KMS-11 (cell line): ENCODE data around the gene ARHGEF26.

ENCODE experiments used
- H2AFZ ChIP-seq: fragments of 200-600 bp; sonication (generic); 2 replicates; pipeline ENCODE4 v1.6.1; 2016; ENCODE audit warnings: antibody characterized with exemption, mixed run types, low read depth
- H3K27ac ChIP-seq: fragments of 200-600 bp; sonication (generic); 2 replicates; pipeline ENCODE4 v1.6.1; 2016; ENCODE audit warnings: mild to moderate bottlenecking, mixed run types
- H3K27me3 ChIP-seq: fragments of 200-600 bp; sonication (generic); 2 replicates; pipeline ENCODE4 v1.6.1; 2017; ENCODE audit warnings: mild to moderate bottlenecking, low read depth, mixed run types, moderate library complexity; ENCODE audit not compliant: insufficient read depth
- H3K36me3 ChIP-seq: fragments of 200-600 bp; sonication (generic); 2 replicates; pipeline ENCODE4 v1.6.1; 2017; ENCODE audit warnings: mild to moderate bottlenecking, mixed run types; ENCODE audit not compliant: insufficient read depth
- H3K4me1 ChIP-seq: fragments of 200-600 bp; sonication (generic); 2 replicates; pipeline ENCODE4 v1.6.1; 2016; ENCODE audit warnings: mild to moderate bottlenecking, low read depth, mixed run types; ENCODE audit not compliant: poor library complexity, severe bottlenecking
- H3K4me2 ChIP-seq: fragments of 200-600 bp; sonication (generic); 2 replicates; pipeline ENCODE4 v1.7.0; 2016; ENCODE audit warnings: mild to moderate bottlenecking, mixed run types
- H3K4me3 ChIP-seq: fragments of 200-600 bp; sonication (generic); IDR thresholded peaks from 2 replicates; pipeline ENCODE4 v1.6.1; 2017; ENCODE audit warnings: low read depth, low read length, mixed read lengths; ENCODE audit not compliant: insufficient read depth
- H3K79me2 ChIP-seq: fragments of 200-600 bp; sonication (generic); 2 replicates; pipeline ENCODE4 v1.6.1; 2016; ENCODE audit warnings: low read depth, mixed run types; ENCODE audit not compliant: insufficient read depth
- H3K9ac ChIP-seq: fragments of 200-600 bp; sonication (generic); 2 replicates; pipeline ENCODE4 v1.6.1; 2016; ENCODE audit warnings: mild to moderate bottlenecking, mixed run types
- H4K20me1 ChIP-seq: fragments of 200-600 bp; sonication (generic); 2 replicates; pipeline ENCODE4 v1.6.1; 2016; ENCODE audit warnings: mild to moderate bottlenecking, mixed run types; ENCODE audit not compliant: insufficient read depth
- CTCF ChIP-seq: fragments of 200-600 bp; sonication (generic); conservative IDR thresholded peaks from 2 replicates; pipeline ENCODE4 v1.6.1; 2017; ENCODE audit warnings: low read depth, mild to moderate bottlenecking, antibody characterized with exemption, low read length, moderate library complexity, mixed read lengths

Gene ARHGEF26

GRCh38 chr3:154275292-154275691 is 154.1 kb downstream of the ARHGEF26 start:
- Histone ChIP-seq H3K79me2 (no peaks in the 10 kb centered on the region), H4K20me1 (no peaks in the 10 kb centered on the region), H3K9ac (no peak overlapping the region), H3K4me1 (no peaks in the 10 kb centered on the region), H3K4me3 (no peak overlapping the region), H3K27me3 (no peaks in the 10 kb centered on the region), H3K27ac (no peak overlapping the region), H3K36me3 (no peaks in the 10 kb centered on the region; the same call in 1 of the 2 replicates), H2AFZ (no peak overlapping the region), H3K4me2 (no peak overlapping the region)
- no peak for TF ChIP-seq CTCF

- Histone ChIP-seq H3K4me3 (no peak overlapping the region), H3K27ac (no peak overlapping the region), H2AFZ (no peak overlapping the region), H3K36me3 (peaks cover 3% of the 10 kb centered on the region; the same call in 1 of the 2 replicates), H3K79me2 (no peaks in the 10 kb centered on the region), H4K20me1 (no peaks in the 10 kb centered on the region), H3K9ac (no peak overlapping the region), H3K4me2 (no peak overlapping the region), H3K4me1 (no peaks in the 10 kb centered on the region), H3K27me3 (no peaks in the 10 kb centered on the region)
- TF ChIP-seq CTCF = no peak
Observed at GRCh38 chr3:154275965-154276364, 154.8 kb downstream of the ARHGEF26 start.

DNA sequence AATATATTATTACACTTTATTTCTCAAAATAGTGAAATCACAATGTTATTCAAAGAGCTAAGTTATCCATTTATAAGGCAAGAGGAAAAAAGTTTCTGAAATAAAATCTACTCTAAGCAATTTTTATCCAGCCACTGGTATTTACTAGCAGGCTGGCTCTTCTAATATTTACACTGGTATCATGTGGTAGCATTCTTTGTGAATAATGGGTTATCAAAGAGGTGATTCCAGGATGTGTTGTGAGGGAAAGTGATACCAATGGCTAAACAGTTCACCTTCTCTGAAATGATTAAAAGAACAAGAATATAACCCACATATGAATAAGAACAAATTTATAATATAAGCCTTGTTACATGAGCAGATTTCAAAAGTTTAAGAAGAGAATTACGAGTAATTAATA is 159.0 kb downstream of the ARHGEF26 start:
- H4K20me1 ChIP-seq = no peaks in the 10 kb centered on the region
- H3K4me2 ChIP-seq = no peak overlapping the region
- H3K79me2 ChIP-seq = no peaks in the 10 kb centered on the region
- no peak overlapping the region for H3K9ac ChIP-seq
- H3K4me1 ChIP-seq = no peaks in the 10 kb centered on the region
- no peak overlapping the region for H3K27ac ChIP-seq
- H2AFZ ChIP-seq = no peak overlapping the region
- no peaks in the 10 kb centered on the region for H3K27me3 ChIP-seq
- peaks cover 22% of the 10 kb centered on the region; the same call in 1 of the 2 replicates for H3K36me3 ChIP-seq
- no peak for TF ChIP-seq CTCF
- H3K4me3 ChIP-seq = no peak overlapping the region

DNA sequence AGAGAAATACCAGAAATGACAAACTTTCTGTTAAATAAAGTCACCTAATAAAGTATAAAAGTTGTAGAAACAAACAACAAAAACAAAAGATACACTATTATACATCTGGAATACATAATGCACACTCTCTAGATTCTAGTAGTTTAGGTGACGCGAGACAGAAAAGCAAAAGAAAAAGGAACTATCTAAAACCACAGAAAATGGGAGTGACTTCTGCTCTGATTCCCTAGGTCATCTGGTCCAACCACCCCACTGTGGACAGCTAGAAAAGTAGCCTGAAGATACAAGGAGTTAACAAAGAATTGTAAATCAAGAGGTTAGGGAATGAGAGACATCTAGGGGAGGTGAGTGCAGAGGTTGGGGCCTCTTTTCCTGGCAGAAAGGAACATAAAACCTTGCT is 164.0 kb downstream of the ARHGEF26 start:
- H3K4me3 ChIP-seq = no peak overlapping the region
- H3K27me3 ChIP-seq = no peaks in the 10 kb centered on the region
- no peak overlapping the region for H3K4me2 ChIP-seq
- H3K79me2 ChIP-seq = no peaks in the 10 kb centered on the region
- no peak overlapping the region for H3K27ac ChIP-seq
- peaks cover 8% of the 10 kb centered on the region for H3K4me1 ChIP-seq
- peaks cover 29% of the 10 kb centered on the region; the same call in 1 of the 2 replicates for H3K36me3 ChIP-seq
- no peaks in the 10 kb centered on the region for H4K20me1 ChIP-seq
- H3K9ac ChIP-seq = no peak overlapping the region
- no peak for TF ChIP-seq CTCF
- H2AFZ ChIP-seq = no peak overlapping the region

GRCh38 chr3:154290187-154290586 is 169.0 kb downstream of the ARHGEF26 start:
- TF ChIP-seq CTCF = no peak
- Histone ChIP-seq H3K27ac (no peak overlapping the region), H4K20me1 (no peaks in the 10 kb centered on the region), H3K27me3 (no peaks in the 10 kb centered on the region), H3K4me2 (no peak overlapping the region), H3K36me3 (peaks cover 12% of the 10 kb centered on the region), H3K4me3 (no peak overlapping the region), H2AFZ (no peak overlapping the region), H3K4me1 (peaks cover 8% of the 10 kb centered on the region), H3K9ac (no peak overlapping the region), H3K79me2 (no peaks in the 10 kb centered on the region)
